Psoas muscle (tissue), 8 donors: ENCODE data around the gene PRR20E. TPM values are rescaled to one million over a fixed set of nuclear protein-coding genes. Genes with fewer than 3 reads are reported as not detected.

Experiments
- ATAC-seq, 4 donors: fragments of 200-7000 bp; cut with Tn5 transposase; one replicate each; pipeline ENCODE4 v1.9.1; 2020; ENCODE audit warnings: moderate library complexity in 3 of 4, mild to moderate bottlenecking in 2 of 4
- DNase-seq, 2 donors: peaks; one replicate each; pipeline ENCODE4 v3.0.0-alpha.2; 2020
- H3K27ac ChIP-seq: fragments of 200-600 bp; one replicate; pipeline ENCODE4 v1.8.0; 2022
- H3K27me3 ChIP-seq, 3 donors: fragments of 200-600 bp in 1 of 3; one replicate each; pipeline versions ENCODE4 v1.6.1 to v1.8.0; 2013 to 2022; ENCODE audit warnings: low read length in 2 of 3, mild to moderate bottlenecking in 2 of 3, moderate library complexity in 1 of 3; ENCODE audit not compliant: insufficient read depth in 3 of 3
- H3K36me3 ChIP-seq, 2 donors: fragments of 200-600 bp in 1 of 2; one replicate each; pipeline versions ENCODE4 v1.6.1 to v1.8.0; 2013 to 2022; ENCODE audit warnings: low read depth in 1 of 2, mild to moderate bottlenecking in 1 of 2, moderate library complexity in 1 of 2; ENCODE audit not compliant: insufficient read depth in 1 of 2
- H3K4me1 ChIP-seq: fragments of 200-600 bp; one replicate; pipeline ENCODE4 v1.8.0; 2022
- H3K4me3 ChIP-seq: fragments of 200-600 bp; one replicate; pipeline ENCODE4 v1.8.0; 2022; ENCODE audit warnings: mild to moderate bottlenecking
- H3K9me3 ChIP-seq: fragments of 200-600 bp; one replicate; pipeline ENCODE4 v1.8.0; 2022
- WGBS, 3 donors: extraction: QIAGEN DNeasy Blood & Tissue Kit; methylation state at CpG; one replicate each; pipeline versions ENCODE4 v1.1.6 to v1.1.7; 2013; 5-methylcytosine and 5-hydroxymethylcytosine counted together
- intact Hi-C, 2 donors: fragments of 100-400 bp; cut with DNase I; formaldehyde crosslinking; loops; one replicate each; pipeline versions ENCODE4 v1.11.0 to v1.14.2; 2022
- polyA plus RNA-seq, 3 donors: library from polyadenylated mRNA; stranded (reverse); fragments of 200-250 nt; gene quantifications; one replicate each; pipeline ENCODE4 v1.2.3, GENCODE V29; 2013
- total RNA-seq, 4 donors: library from RNA; stranded (reverse); fragmentation: NEBNext Ultra II Directional in 2 of 4; extraction: Animal tissue kit (Norgen Biotek cat#: 25700) in 2 of 4; gene quantifications; one replicate each; pipeline versions ENCODE4 v1.2.1 to v1.2.4, GENCODE V29; 2021 to 2023
- TF ChIP-seq, protein P1 (sequence below): fragments of 200-600 bp; IDR thresholded peaks from one replicate; pipeline ENCODE4 v1.8.0; 2022; ENCODE audit warnings: antibody characterized with exemption
- donor health status: healthy with polysubstance abuse.
- donor health status: DM: no; HTN: no; CAD: no; lungs with moderate emphysema.
- donor health status: Bipolar disorder and iron deficiency.
- donor health status: healthy.
- donor health status: DM: yes; HTN: yes; CAD: no.
- donor health status: DM: no; HTN: no; CAD: no.
- donor health status: DM: no; HTN: no; CAD: no.
- donor health status: DM: yes; HTN: yes; CAD: no.

The PRR20E gene
- total and polyA plus RNA-seq, 7 donors: not detected

GRCh38 chr13:57191667-57192066, 24.7 kb downstream of the PRR20E start:
- ATAC-seq (no peak), DNase-seq (no peak)
- Histone ChIP-seq H3K36me3 (no peaks in the 10 kb centered on the region), H3K9me3 (no peaks in the 10 kb centered on the region), H3K27me3 (no peaks in the 10 kb centered on the region), H3K27ac (no peak overlapping the region), H3K4me3 (no peak overlapping the region), H3K4me1 (no peaks in the 10 kb centered on the region)
- 81 to 86% (median 86%) methylated on average over 1 of the region's 1 CpG for WGBS, 3 donors
- intact Hi-C loops: no loop called here
- TF ChIP-seq, protein P1, sequence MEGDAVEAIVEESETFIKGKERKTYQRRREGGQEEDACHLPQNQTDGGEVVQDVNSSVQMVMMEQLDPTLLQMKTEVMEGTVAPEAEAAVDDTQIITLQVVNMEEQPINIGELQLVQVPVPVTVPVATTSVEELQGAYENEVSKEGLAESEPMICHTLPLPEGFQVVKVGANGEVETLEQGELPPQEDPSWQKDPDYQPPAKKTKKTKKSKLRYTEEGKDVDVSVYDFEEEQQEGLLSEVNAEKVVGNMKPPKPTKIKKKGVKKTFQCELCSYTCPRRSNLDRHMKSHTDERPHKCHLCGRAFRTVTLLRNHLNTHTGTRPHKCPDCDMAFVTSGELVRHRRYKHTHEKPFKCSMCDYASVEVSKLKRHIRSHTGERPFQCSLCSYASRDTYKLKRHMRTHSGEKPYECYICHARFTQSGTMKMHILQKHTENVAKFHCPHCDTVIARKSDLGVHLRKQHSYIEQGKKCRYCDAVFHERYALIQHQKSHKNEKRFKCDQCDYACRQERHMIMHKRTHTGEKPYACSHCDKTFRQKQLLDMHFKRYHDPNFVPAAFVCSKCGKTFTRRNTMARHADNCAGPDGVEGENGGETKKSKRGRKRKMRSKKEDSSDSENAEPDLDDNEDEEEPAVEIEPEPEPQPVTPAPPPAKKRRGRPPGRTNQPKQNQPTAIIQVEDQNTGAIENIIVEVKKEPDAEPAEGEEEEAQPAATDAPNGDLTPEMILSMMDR: no peak

DNA sequence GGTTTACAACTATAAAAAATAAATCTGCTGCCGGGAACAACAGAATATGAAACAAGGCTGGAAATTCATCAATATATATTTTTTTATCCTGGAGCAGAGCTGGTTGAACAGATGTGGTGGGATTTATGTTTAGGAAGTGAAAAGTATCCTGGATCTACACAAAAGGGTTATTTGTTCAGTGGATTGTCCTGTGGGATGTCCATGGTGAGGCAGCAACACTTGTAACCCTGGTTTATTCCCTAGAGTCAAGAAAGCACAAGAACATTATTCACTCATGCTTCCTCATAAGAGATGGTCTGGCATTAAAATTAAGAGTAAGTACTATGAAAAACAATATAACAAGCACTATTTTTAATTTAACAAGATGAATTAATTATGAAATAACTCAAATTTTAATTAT, 46.0 kb downstream of the PRR20E start:
- no peaks in the 10 kb centered on the region for H3K9me3 ChIP-seq
- no peaks in the 10 kb centered on the region for H3K4me1 ChIP-seq
- no peak for ATAC-seq
- intact Hi-C loops: no loop called here
- 44 to 76% (median 56%) methylated on average over 1 of the region's 1 CpG for WGBS, 3 donors
- TF ChIP-seq, protein P1: no peak
- no peak overlapping the region for H3K27ac ChIP-seq
- no peaks in the 10 kb centered on the region for H3K36me3 ChIP-seq
- no peaks in the 10 kb centered on the region for H3K27me3 ChIP-seq
- DNase-seq: no peak
- no peak overlapping the region for H3K4me3 ChIP-seq

Other genes starting within 250 kb of the PRR20E start
- gene PRR20A, start 26.3 kb upstream of the PRR20E start, total RNA-seq: not detected
- not detected for gene PRR20A, start 26.3 kb upstream of the PRR20E start, polyA plus RNA-seq
- gene PRR20B, start 19.7 kb upstream of the PRR20E start, total RNA-seq: not detected
- gene PRR20B, start 19.7 kb upstream of the PRR20E start, polyA plus RNA-seq: not detected
- gene PRR20C, start 13.1 kb upstream of the PRR20E start, total RNA-seq: not detected
- not detected for gene PRR20C, start 13.1 kb upstream of the PRR20E start, polyA plus RNA-seq
- not detected for gene PRR20D, start 6.6 kb upstream of the PRR20E start, total RNA-seq
- gene PRR20D, start 6.6 kb upstream of the PRR20E start, polyA plus RNA-seq: not detected